ENCODE data around the gene SIVA1.

Gene SIVA1

DNA sequence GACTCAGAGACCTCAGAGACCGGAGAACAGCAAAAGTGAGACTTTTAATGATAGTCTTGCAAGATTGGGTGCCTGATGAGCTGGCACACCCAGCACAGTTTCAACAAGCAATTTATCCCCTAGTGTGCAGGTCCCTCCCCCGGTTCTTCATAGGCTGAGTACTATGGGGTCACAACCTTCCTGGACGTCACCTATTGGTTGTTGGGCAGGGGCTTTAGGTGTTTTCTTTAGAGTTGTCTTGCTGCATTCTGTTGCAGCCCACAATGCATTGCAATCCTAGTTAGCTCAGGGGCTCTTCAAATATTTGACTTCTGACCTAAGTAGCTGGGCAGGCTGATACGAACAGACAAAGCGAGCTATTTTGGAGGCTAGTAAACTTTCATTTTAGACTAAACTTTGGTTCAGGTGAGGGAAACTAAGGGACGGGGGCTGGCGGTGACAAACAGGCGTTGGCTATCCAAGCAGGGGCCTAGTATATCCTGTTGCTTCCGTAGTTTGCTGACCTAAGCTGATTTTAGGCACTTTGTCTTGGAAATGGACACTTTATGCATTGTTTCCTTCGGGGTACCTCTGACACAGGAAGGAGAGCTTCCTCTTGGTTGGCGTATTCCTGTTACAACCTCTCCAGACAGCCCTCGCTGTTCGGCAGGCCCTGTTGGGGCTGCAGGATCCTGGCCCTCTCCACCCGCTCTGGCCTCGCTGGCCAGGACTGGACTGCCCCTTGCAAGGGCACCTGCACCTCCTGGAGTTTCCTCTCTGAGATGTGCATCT is 14.1 kb downstream of the SIVA1 start:
- no peak overlapping the region for H3K4me3 ChIP-seq (ENCODE audit: low read depth, low read length)
- no peak for DNase-seq (ENCODE audit: low read depth)

DNA sequence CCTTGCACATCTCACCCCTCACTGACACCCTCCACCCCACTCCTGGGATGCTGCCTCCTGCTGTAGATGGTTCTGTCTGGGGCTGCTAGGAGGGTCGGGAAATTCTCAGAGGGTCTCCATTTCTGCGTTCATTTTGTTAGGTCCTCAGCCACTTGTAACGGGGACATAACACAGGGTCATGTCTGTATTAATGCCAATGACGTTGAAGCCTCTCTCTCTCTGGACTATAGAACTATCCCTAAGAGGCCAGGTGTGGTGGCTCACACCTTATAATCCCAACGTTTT is 14.6 kb downstream of the SIVA1 start:
- H3K4me3 ChIP-seq (ENCODE audit: low read depth, low read length) = no peak overlapping the region
- DNase-seq (ENCODE audit: low read depth) = no peak

- peak; percentile 25 for DNase-seq (ENCODE audit: low read depth)
- no peak overlapping the region for H3K4me3 ChIP-seq (ENCODE audit: low read depth, low read length)
Measured at GRCh38 chr14:104768437-104769323, 15.7 kb downstream of the SIVA1 start.

DNA sequence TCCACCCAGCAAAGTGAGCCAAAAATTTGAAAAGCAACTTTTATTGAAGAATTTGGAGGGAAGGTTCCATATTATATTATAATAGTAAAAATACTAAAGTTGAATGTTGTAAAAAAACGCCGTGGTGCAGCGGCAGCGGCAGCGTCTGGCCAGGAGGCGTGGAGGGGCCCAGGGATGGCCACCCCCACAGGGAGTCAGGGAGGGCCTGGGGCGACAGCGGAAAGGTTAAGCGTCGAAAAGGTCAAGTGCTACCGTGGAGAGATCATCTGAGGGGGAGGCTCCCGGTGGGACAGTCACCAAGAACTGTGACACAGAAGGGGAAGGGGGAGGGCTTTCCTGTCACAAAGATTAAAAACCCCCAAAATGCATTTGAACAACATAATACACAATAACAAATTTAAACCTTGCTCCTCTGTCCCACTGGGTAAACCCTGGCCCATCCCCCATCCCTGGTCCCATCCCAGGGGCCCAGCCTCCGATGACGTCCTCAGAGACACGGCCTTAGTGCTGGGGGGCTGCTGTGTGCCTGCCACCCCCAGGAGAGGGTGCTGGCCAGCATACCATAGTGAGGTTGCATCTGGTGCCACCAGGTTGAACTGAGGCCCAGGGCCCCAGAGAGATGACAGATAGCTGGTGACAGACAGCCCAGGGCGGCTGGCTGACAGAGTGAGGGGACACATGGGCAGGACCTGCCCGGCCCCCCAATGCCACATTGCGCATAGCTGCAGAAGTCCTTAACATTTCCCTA is 16.6 kb downstream of the SIVA1 start:
- DNase-seq (ENCODE audit: low read depth) = no peak
- no peak overlapping the region for H3K4me3 ChIP-seq (ENCODE audit: low read depth, low read length)

DNA sequence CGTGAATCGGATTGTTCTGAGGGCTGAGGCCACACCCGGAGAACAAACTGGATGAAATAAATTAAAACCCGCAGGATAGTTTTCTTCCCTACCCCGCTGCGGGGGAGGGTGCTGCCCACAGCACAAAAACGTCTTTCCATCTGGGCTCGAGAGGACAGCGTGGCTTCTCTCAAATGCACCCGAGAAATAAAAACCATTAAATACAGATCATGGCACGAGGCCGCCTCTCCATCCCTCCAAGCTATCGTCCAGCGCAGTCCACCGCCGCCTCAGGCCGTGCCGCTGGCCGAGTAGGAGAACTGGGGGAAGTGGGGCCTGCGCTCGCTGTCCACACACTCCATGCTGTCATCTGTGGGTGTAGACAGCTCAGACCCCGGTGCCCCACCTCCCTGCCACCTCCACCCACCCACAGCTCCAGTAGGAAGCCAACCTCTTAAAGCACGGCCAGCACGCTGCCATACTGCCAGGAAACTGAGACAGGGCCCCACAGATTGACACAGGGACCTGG is 17.2 kb downstream of the SIVA1 start:
- no peak overlapping the region for H3K4me3 ChIP-seq (ENCODE audit: low read depth, low read length)
- DNase-seq (ENCODE audit: low read depth) = no peak

- no peak overlapping the region for H3K4me3 ChIP-seq (ENCODE audit: low read depth, low read length)
- DNase-seq (ENCODE audit: low read depth) = no peak
Measured at GRCh38 chr14:104770851-104771272, 17.9 kb downstream of the SIVA1 start.

GRCh38 chr14:104771374-104771773 is 18.4 kb downstream of the SIVA1 start:
- no peak overlapping the region for H3K4me3 ChIP-seq (ENCODE audit: low read depth, low read length)
- DNase-seq (ENCODE audit: low read depth) = no peak

DNA sequence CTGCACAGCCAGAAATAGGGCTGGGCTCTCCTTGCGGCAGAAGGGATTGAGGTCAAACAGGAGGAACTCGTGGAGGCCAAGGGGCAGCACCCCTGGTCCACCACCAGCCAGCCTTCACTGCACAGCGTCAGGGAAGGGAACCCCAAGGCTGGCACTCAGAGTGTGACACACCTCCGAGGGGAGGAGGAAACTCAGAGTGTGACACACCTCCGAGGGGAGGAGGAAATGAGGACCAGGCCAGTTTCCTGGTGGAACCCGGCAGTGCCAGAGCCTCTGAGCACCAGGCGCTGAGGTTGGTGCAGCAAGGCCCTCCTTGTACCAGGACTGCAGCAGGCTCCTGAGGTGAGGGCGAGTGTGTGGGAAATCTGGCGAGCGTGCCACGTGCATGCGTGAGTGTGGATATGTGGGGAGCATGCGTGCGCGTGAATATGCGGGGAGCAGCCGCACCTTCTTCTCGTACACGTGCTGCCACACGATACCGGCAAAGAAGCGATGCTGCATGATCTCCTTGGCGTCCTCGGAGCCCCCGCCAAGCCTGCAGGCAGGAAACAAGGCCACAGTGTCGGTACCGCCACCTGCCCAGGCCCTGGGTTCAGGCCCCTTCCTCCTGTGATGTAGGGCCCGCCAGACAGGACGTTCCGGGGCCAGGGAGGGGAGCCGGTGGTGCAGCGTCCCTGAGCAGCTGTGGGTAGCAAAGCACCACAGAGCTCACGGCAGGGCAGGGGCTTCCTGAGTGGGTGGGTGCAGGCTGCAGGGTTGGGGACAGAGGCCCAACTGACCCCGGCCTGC is 19.2 kb downstream of the SIVA1 start:
- H3K4me3 ChIP-seq (ENCODE audit: low read depth, low read length) = no peak overlapping the region
- DNase-seq (ENCODE audit: low read depth) = no peak

DNA sequence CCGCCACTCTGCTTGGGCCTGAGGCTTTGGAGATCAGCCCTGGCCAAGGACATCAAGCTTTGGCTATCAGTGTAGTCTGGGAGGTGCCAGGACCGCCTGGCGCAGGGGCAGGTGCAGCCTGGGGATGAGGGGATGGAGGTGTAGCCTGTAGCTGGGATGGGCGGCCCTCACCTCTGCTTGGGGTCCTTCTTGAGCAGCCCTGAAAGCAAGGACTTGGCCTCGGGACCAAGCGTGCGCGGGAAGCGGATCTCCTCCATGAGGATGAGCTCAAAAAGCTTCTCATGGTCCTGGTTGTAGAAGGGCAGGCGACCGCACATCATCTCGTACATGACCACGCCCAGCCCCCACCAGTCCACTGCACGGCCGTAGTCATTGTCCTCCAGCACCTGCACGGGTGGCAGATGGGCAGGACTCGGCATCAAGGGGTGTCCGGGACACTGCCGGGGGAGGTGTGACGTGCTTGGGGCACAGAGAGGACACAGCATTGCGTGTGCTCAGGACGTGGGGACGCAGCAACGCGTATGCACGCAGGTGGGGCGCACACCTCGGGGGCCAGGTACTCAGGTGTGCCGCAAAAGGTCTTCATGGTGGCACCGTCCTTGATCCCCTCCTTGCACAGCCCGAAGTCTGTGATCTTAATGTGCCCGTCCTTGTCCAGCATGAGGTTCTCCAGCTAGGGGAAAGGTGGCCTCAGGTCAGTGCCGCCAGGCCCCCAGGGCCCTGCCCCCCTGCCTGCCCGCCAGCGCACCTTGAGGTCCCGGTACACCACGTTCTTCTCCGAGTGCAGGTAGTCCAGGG is 20.0 kb downstream of the SIVA1 start:
- H3K4me3 ChIP-seq (ENCODE audit: low read depth, low read length) = no peak overlapping the region
- DNase-seq (ENCODE audit: low read depth) = no peak

DNA sequence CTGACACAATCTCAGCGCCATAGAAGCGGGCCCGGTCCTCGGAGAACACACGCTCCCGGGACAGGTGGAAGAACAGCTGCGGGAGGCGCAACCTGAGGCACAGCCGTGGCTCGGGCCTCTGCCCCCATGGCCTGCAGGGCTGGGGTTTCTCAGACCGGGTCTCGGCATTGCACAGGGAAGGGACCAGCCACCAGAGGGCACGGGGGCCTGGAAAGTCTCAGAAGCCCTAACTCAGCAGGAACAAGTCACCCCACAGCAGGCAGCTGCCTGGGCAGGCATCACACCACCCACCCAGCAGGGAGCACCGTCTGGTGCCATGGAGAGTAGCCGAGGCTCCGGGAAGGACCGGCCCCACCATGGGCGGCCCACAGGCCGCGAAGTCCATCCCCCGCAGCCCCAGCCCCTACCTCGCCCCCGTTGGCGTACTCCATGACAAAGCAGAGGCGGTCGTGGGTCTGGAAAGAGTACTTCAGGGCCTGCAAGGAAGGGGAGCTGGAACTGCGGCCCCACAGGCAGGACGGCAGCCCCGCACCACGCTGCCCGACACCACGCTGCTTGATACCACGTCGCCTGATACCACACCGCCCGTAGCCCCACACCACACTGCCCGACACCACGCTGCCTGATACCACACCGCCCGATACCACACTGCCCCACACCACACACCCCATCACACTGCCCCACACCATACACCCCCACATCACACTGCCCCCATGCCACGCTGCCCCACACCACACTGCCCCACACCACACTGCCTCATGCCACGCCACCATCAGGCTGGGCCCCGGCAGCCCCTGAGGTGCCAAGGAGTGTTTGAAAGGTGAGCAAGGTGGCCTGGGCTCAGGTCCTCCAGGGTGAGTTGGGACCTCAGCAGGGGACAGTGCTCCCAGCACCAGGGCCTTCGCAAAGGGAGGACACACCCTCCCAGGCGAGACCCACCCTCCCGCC is 20.8 kb downstream of the SIVA1 start:
- H3K4me3 ChIP-seq (ENCODE audit: low read depth, low read length) = no peak overlapping the region
- no peak for DNase-seq (ENCODE audit: low read depth)

DNA sequence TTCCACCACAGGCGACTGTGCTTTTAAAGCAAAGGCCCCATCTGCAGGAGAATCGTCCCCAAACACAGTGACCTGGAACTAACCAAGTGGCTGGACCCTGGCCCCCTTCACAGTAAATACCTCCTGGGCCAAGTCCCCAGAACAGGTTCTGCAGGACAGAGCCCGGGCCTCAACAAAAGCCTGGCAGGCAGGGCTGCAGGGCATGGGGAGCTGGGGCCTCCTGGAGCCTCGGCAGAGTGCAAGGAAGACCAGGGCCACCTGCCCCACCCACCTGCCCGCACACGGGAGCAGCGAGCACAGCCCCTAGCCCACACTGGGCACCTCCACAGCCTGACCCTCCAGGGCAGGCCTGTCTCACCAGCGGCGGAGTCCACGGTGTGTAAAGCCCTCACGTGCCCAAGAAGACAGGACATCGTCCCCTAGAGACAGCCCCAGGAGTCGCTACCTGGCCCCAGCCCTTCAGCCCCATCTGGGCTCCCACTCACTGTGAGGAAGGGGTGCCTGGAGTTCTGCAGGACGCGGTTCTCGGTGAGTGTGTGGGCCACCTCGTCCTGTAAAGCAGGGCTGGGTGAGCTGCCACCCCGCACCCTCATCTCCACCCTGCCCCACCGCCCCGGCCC is 21.6 kb downstream of the SIVA1 start:
- no peak overlapping the region for H3K4me3 ChIP-seq (ENCODE audit: low read depth, low read length)
- DNase-seq (ENCODE audit: low read depth) = no peak

DNA sequence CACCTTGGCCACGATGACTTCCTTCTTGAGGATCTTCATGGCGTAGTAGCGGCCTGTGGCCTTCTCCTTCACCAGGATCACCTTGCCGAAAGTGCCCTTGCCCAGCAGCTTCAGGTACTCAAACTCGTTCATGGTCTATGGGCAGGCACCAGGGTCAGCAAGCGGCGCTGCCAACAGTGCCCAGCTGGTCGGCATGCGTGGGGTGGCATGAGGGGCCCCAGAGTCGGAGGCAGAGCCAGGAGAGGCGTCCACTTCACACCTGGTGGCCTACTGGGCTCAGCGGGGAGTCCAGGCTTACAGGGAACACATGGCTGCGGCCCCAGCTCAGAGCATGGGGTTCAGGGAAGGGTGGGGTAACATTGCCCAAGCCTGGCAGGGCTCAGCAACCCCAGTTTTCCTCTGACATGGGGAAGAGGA is 22.1 kb downstream of the SIVA1 start:
- no peak for DNase-seq (ENCODE audit: low read depth)
- H3K4me3 ChIP-seq (ENCODE audit: low read depth, low read length) = no peak overlapping the region

DNA sequence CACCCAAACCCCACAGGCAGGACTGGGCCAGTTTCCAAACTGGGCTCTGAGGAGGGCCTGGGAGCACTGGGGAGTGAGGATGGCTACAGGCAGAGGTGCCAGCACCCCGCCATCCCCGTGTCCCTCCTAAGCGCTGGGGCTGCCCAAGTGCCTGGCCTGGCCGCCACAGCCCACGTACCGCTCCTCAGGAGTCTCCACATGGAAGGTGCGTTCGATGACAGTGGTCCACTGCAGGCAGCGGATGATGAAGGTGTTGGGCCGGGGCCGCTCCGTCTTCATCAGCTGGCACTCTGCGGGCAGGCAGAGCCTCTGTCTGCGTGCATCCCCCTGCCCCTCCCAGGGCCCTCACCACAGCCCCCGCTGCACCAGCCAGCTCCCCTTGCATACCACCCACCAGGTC is 23.5 kb downstream of the SIVA1 start:
- no peak for DNase-seq (ENCODE audit: low read depth)
- no peak overlapping the region for H3K4me3 ChIP-seq (ENCODE audit: low read depth, low read length)

GRCh38 chr14:104776961-104777807 is 24.2 kb downstream of the SIVA1 start:
- no peak for DNase-seq (ENCODE audit: low read depth)
- no peak overlapping the region for H3K4me3 ChIP-seq (ENCODE audit: low read depth, low read length)

- no peak for DNase-seq (ENCODE audit: low read depth)
- no peak overlapping the region for H3K4me3 ChIP-seq (ENCODE audit: low read depth, low read length)
Measured at GRCh38 chr14:104777808-104778249, 24.9 kb downstream of the SIVA1 start.

DNA sequence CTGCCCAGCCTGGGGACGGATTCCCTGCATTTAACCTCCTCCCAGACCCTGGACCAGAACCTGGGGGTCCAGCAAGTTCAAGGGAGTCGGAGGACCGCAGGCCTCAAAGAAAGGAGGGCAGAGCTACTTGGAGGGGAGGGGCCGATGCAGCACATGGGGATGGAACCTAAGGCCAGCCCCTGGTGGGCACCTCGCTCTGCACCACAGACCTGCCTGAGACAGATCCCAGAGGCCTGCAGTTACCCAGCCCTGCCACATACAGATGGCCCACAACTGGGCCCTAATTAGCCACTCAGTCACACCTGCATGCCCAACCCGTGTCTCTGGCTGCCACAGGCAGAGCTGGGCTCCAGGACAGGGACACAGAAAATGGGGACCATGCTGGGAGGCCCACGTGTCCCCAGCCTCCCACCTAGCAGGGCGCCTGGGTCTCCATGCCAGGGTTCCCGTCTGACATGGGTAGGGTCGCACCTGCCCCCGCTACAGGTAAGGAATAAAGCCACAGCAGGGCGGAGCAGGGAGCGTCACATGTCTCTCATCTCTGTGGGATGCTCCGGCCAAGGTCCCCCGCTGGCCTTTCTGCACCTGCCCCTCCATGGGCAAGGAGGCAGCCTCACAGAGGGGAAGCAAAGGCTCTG is 25.9 kb downstream of the SIVA1 start:
- no peak for DNase-seq (ENCODE audit: low read depth)
- no peak overlapping the region for H3K4me3 ChIP-seq (ENCODE audit: low read depth, low read length)

Measured in skeletal muscle cell (primary cell).